Activated CD8-positive, alpha-beta memory T cell treated with anti-CD3 and anti-CD28 coated beads for 4 hours (primary cell): ENCODE data around the gene TBC1D8.
A peak's percentile ranks its signal among the peaks of the same experiment; 100 is the strongest.

Source experiments
- DNase-seq, 2 donors: peaks; one replicate each; pipeline ENCODE4 v3.0.0-alpha.2; 2020; ENCODE audit warnings: low read depth in 2 of 2

The TBC1D8 gene

GRCh38 chr2:100997509-100998234 lies 153.5 kb downstream of the TBC1D8 start:
- DNase-seq = no peak

- no peak for DNase-seq
Measured at GRCh38 chr2:100995309-100996075, 155.7 kb downstream of the TBC1D8 start.

GRCh38 chr2:100993294-100993693 lies 157.9 kb downstream of the TBC1D8 start:
- no peak for DNase-seq

GRCh38 chr2:100992262-100992661 lies 158.9 kb downstream of the TBC1D8 start:
- DNase-seq = no peak

DNA sequence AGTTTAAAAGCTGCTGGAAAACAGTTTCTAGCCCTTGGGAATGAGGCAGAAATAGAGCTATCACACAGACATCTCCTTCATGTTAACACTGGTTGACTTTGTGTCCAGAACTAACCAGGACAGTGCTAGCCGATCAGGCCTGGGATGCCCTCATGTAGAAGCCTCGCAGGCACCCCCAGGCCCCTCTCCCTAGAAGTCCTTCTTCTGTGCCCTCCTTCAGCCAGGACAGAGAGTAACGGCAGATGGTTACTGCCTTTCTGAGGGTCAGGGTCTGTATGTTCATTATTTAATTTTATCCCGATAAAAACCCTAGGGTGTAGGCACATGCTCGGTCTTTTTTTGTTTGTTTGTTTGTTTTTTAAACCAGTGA lies 159.8 kb downstream of the TBC1D8 start:
- no peak for DNase-seq

GRCh38 chr2:100990650-100991403 lies 160.4 kb downstream of the TBC1D8 start:
- DNase-seq = no peak

DNA sequence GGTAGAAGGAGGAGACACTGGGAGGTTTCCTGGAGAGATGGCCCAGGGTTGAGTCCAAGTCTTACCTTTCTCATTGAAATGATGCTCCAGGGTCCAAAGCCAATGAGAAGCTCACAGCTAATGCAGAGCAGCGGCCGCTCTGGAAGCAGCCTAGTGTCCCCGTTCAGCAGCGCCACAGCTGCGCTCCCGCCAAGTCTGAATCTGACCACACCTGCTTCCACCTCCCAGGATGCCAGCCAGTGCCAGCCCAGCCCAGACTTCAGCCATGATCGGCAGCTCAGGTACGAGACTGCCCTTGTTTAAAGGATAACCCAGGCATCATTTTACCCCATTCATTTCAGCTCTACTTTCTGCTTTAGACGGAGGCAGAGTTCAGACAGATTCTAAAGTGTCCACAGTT lies 161.0 kb downstream of the TBC1D8 start:
- DNase-seq = no peak

- DNase-seq = no peak
Measured at GRCh38 chr2:100989666-100990065, 161.5 kb downstream of the TBC1D8 start.

- no peak for DNase-seq
Measured at GRCh38 chr2:100988630-100989417, 162.4 kb downstream of the TBC1D8 start.

DNA sequence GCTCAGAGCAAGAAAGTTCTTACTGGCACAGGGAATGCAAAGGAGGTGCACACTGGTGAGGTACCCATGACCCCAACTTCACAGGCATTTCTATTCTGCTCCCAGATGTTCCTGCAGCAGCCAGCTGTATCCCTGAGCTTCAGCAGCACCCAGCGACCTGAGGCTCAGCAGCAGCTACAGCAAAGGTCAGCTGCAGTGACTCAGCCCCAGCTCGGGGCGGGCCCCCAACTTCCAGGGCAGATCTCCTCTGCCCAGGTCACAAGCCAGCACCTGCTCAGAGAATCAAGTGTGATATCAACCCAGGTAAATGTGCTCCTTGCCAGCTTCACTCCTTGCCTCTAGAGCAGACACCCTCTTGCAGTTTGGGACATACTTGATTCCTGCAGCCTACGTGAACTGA lies 163.2 kb downstream of the TBC1D8 start:
- no peak for DNase-seq

DNA sequence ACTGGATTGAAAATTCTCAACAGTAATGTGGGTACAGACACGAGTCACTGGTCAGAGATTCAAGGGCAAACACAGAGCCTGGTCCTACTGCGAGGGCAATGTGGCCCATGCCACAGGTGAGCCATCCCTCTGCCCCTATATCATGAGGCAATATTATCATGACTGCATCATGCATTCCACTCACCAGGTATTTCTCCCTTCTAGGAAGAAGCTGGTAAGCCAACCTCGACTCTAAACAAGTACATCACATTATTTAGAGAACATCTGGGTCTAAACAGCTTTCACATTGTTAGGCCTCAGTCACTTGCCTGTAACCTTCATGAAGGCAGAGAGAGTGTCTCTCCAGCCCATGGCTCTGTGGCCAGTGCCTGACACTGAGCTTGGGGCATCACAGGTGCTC lies 163.6 kb downstream of the TBC1D8 start:
- no peak for DNase-seq

GRCh38 chr2:100986157-100986556 lies 165.0 kb downstream of the TBC1D8 start:
- no peak for DNase-seq

DNA sequence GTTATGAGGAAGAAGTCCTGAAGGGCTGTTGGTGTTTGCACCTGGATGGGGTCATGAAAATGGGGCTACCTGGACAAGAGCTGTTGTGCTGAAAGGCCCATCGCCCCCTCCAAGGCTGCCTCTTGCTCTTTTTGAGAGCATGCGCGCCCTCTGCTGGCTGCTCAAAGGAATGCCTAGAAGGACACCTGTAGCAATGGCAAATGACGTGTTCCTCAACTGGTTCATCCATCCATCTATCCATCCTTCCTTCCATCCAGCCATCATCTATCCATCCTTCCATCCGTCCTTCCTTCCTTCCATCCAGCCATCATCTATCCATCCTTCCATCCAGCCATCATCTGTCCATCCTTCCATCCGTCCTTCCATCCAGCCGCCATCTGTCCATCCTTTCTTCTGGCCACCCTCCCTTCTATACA lies 166.3 kb downstream of the TBC1D8 start:
- peak; percentile 48 to 50 for DNase-seq

DNA sequence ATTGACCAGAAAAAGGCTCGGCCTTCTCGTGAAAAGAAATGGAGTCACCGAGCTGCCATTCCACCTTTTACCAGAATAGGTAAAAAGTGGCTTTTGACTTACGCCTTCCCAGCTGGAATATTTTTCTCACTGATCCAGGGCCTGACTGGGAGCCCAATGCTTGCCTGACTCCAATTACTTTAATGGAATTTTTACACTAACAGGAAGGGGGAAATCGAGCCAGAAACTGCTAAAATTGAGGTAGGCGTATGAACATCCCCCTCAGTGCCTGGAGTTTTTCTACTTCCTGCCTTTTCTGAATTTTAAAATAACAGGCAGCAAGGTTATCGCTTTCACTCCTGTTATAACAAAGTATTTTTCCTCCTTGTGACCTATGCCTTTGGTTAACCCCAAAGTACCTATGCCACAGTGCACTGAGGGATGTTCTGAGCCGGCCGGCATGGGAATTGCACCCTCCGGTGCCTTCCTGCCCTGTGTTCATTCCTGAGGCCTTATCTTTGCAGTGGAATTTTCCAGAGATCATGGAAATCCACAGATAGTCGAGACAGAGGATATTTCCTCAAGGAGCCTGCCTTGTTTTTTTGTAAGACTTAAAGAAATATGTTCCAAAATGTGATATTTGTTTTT lies 167.4 kb downstream of the TBC1D8 start:
- no peak for DNase-seq

- DNase-seq = no peak
Measured at GRCh38 chr2:100983201-100983600, 168.0 kb downstream of the TBC1D8 start.

DNA sequence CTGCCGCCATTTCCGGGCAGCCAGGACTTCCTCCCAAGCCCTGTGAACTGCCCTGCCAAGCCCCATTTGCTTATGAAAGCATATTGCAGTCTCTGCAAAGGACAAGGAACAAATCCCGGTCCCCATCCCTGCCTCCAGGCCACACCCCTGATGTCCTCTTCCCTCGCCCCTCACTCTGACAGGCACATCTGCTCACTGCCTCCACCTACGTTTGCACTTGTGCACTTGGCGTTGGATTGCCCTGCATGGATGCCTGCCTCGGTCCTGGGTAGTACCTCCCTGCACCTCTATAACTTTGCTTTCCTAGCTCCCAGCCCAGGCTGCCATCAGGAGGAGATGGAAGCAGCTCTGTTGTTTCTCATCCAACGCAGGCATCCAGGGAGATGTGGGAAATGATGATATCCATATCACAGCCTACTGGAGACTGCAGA lies 168.7 kb downstream of the TBC1D8 start:
- no peak for DNase-seq

- DNase-seq = no peak
Measured at GRCh38 chr2:100981011-100981410, 170.2 kb downstream of the TBC1D8 start.

- no peak for DNase-seq
Measured at GRCh38 chr2:100980046-100980445, 171.1 kb downstream of the TBC1D8 start.

- DNase-seq = no peak
Measured at GRCh38 chr2:100978582-100979191, 172.5 kb downstream of the TBC1D8 start.

- no peak for DNase-seq
Measured at GRCh38 chr2:100977511-100977910, 173.7 kb downstream of the TBC1D8 start.
